ENCODE data around the gene PYGL.

DNA sequence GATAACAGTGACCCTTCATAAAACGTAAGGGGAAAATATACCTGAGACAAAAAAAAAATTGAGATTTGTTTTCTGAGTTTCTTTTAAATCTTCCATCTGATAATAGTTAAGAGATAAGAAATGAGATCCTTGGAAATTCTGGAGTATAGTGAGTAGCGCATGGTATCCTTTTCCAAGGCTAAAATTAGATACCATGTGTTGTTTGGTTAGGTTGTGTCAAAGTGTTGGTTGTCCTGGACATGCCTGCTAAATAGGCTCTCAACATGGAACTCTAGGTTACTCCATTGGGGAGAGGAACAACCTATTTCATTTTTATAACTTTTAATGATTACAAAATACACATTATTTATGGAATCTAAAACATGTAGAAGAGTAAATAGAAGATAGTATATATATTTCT lies 14.8 kb downstream of the PYGL start:
- no peak for TF ChIP-seq CTCF (IDR thresholded peaks at IDR 0.05)
- TF ChIP-seq POLR2A (IDR thresholded peaks at IDR 0.05), result no peak
- no peak for TF ChIP-seq POLR2AphosphoS5 (IDR thresholded peaks at IDR 0.05)
